ENCODE measurements around the gene SDCCAG8. TPM values are rescaled to one million over a fixed set of nuclear protein-coding genes. Genes with fewer than 3 reads are reported as not detected.
"Not testable (repeated sequence)": the region's sequence is repeated elsewhere in the genome, so short reads cannot be mapped to it uniquely, and the experiment has no call there.

SDCCAG8 gene
- total and polyA plus RNA-seq, 2 of the 8 experiments (the other 6 are each of a cell fraction or from before 2014, with no cell fraction given), result 15.6 to 21.0 TPM

- TF ChIP-seq RXRA (IDR thresholded peaks at IDR 0.05; ENCODE audit: insufficient read depth, low read depth, low read length) (no peak), POU5F1 (IDR thresholded peaks at IDR 0.05; ENCODE audit: low read depth, low read length) (no peak)
These were observed 80.3 kb downstream of the SDCCAG8 start (continued) for GRCh38 chr1:243336163-243336562.

GRCh38 chr1:243338848-243339247, 83.0 kb downstream of the SDCCAG8 start:
- H3K14ac ChIP-seq (ENCODE audit: insufficient read length); DNase-seq (ENCODE audit: low read depth in 1 of 2, low spot score in 2 of 2); H3K18ac ChIP-seq (ENCODE audit: extremely low read depth, low read length); H4K91ac ChIP-seq (replicated peaks; ENCODE audit: insufficient read length, low read length); H4K8ac ChIP-seq (ENCODE audit: extremely low read depth, insufficient read depth, low read length); H4K5ac ChIP-seq (ENCODE audit: insufficient read length, low read depth, low read length); H3K23me2 ChIP-seq (ENCODE audit: low read depth, low read length); H2BK120ac ChIP-seq (replicated peaks; ENCODE audit: low read depth, low read length); H3K27ac ChIP-seq (ENCODE audit: low read depth, low read length); H2AK5ac ChIP-seq (ENCODE audit: low read depth, low read length); H3K79me2 ChIP-seq (ENCODE audit: control insufficient read depth in 1 of 2, insufficient read depth in 2 of 2, low read length in 2 of 2); H4K20me1 ChIP-seq (replicated peaks in 1 of 2; ENCODE audit: control insufficient read depth in 1 of 2, insufficient read depth in 2 of 2, low read length in 2 of 2); H3K4me1 ChIP-seq (replicated peaks in 1 of 4; ENCODE audit: control insufficient read depth in 3 of 4, insufficient read depth in 4 of 4, low read length in 3 of 4); FAIRE-seq; H3K4ac ChIP-seq (replicated peaks; ENCODE audit: insufficient read length, low read depth, low read length); H3K56ac ChIP-seq (replicated peaks; ENCODE audit: insufficient read length, low read depth, low read length); H3K27me3 ChIP-seq (replicated peaks in 1 of 4; ENCODE audit: control insufficient read depth in 3 of 4, extremely low read depth in 1 of 4, insufficient read depth in 3 of 4, low read length in 3 of 4); H2AFZ ChIP-seq (ENCODE audit: low read length); H2BK12ac ChIP-seq (ENCODE audit: low read depth, low read length); H2BK15ac ChIP-seq (ENCODE audit: low read length); H3K79me1 ChIP-seq (ENCODE audit: low read depth, low read length); H3K23ac ChIP-seq (ENCODE audit: insufficient read length); H3K4me2 ChIP-seq (ENCODE audit: insufficient read depth in 1 of 2, low read depth in 2 of 2, low read length in 2 of 2); H3K9ac ChIP-seq (replicated peaks in 1 of 4; ENCODE audit: extremely low read depth in 1 of 4, low read depth in 3 of 4, low read length in 3 of 4); H3K9me3 ChIP-seq (ENCODE audit: insufficient read depth in 2 of 2, low read depth in 1 of 2, low read length in 1 of 2); POLR2A ChIA-PET (ENCODE audit: partially characterized antibody); H2BK20ac ChIP-seq (ENCODE audit: low read length); H2BK5ac ChIP-seq (ENCODE audit: low read depth, low read length); H3K4me3 ChIP-seq (ENCODE audit: extremely low read depth in 1 of 4, insufficient read depth in 2 of 4, low read depth in 3 of 4, low read length in 4 of 4); H3K36me3 ChIP-seq (ENCODE audit: control insufficient read depth in 2 of 4, insufficient read depth in 4 of 4, low read length in 3 of 4): not testable (repeated sequence)
- CTCF ChIA-PET (ENCODE audit: partially characterized antibody), result interaction anchor here (0.8 to 3.1 kb wide), 3 partner anchors 9 to 961 kb away, joined by 3 to 14 read pairs (median 4); no protein-coding TSS in a partner anchor
- 96% methylated on average over 4 of the region's 4 CpGs; no CpG with 5 or more reads in 1 of the 2 experiments for WGBS, 2 experiments (ENCODE audit: extremely low coverage in 1 of 2, insufficient coverage in 1 of 2, insufficient read length in 1 of 2, insufficient replicate concordance in 2 of 2, low coverage in 1 of 2, low lambda C conversion rate in 2 of 2, missing lambda C conversion rate in 1 of 2)

Data from H1 (cell line).